IMR-90 (cell line): ENCODE data around the gene NACC2. TPM values are rescaled to one million over a fixed set of nuclear protein-coding genes. Genes with fewer than 3 reads are reported as not detected.

Experiments
- ATAC-seq: fragments of 200-7000 bp; cut with Tn5 transposase; 2 replicates; pipeline ENCODE4 v1.9.1; 2020; ENCODE audit warnings: low read depth, mild to moderate bottlenecking, moderate library complexity
- BruUV-seq: library from RNA; stranded (reverse); fragments of 400-500 nt; replicated peaks from 2 replicates; lab custom pipeline; 2021; lab: Mats Ljungman, UMichigan
- CTCF ChIA-PET: fragments of 300-600 bp; formaldehyde crosslinking; extraction: SDS; loops from one replicate; lab custom pipeline; 2021; ENCODE audit warnings: antibody characterized with exemption; lab: Yijun Ruan, JAX
- POLR2A ChIA-PET: fragments of 300-600 bp; sonication (Branson Sonifier 250); formaldehyde crosslinking; loops from one replicate; lab custom pipeline; 2022; ENCODE audit warnings: antibody characterized with exemption; ENCODE audit not compliant: unreplicated experiment; lab: Charles Lee
- DNase-seq: peaks from one replicate; pipeline ENCODE4 v3.0.0; 2013
- H2AFZ ChIP-seq: replicated peaks from 2 replicates; pipeline ENCODE3; 2013; ENCODE audit warnings: low read length, mild to moderate bottlenecking; ENCODE audit not compliant: poor library complexity
- H2AK5ac ChIP-seq: 2 replicates; pipeline ENCODE4 v1.6.1; 2013; ENCODE audit warnings: low read depth, low read length, inconsistent platforms
- H2AK9ac ChIP-seq: replicated peaks from 2 replicates; pipeline ENCODE3; 2013; ENCODE audit warnings: mild to moderate bottlenecking, low read depth, low read length, moderate library complexity; ENCODE audit not compliant: poor library complexity
- H2BK120ac ChIP-seq: 2 replicates; pipeline ENCODE4 v1.6.1; 2013; ENCODE audit warnings: low read depth, low read length, inconsistent platforms
- H2BK15ac ChIP-seq: 3 replicates; pipeline ENCODE4 v1.6.1; 2013; ENCODE audit warnings: low read depth, low read length, inconsistent platforms
- H2BK20ac ChIP-seq: 2 replicates; pipeline ENCODE4 v1.6.1; 2013; ENCODE audit warnings: low read depth, mild to moderate bottlenecking, inconsistent platforms, low read length, moderate library complexity
- H2BK5ac ChIP-seq: 2 replicates; pipeline ENCODE4 v1.6.1; 2013; ENCODE audit warnings: mild to moderate bottlenecking, low read depth, low read length, inconsistent platforms; ENCODE audit not compliant: poor library complexity, severe bottlenecking
- H3K14ac ChIP-seq: replicated peaks from 2 replicates; pipeline ENCODE4 v1.6.1; 2013; ENCODE audit warnings: low read depth, low read length, inconsistent platforms
- H3K18ac ChIP-seq: 2 replicates; pipeline ENCODE4 v1.6.1; 2013; ENCODE audit warnings: low read depth, low read length, control low read depth
- H3K23ac ChIP-seq: 2 replicates; pipeline ENCODE4 v1.6.1; 2013; ENCODE audit warnings: low read depth, low read length, inconsistent platforms
- H3K27ac ChIP-seq: 2 replicates; pipeline ENCODE4 v1.5.1; 2013; ENCODE audit warnings: mild to moderate bottlenecking, control low read depth, low read length; ENCODE audit not compliant: insufficient read depth
- H3K27me3 ChIP-seq: 2 replicates; pipeline ENCODE4 v1.6.1; 2013; ENCODE audit warnings: low read length; ENCODE audit not compliant: control insufficient read depth, insufficient read depth
- H3K36me3 ChIP-seq: 2 replicates; pipeline ENCODE4 v1.6.1; 2013; ENCODE audit warnings: low read length, mixed read lengths; ENCODE audit not compliant: control insufficient read depth, insufficient read depth
- H3K4ac ChIP-seq: 2 replicates; pipeline ENCODE4 v1.6.1; 2013; ENCODE audit warnings: low read depth, low read length, inconsistent platforms
- H3K4me1 ChIP-seq: 2 replicates; pipeline ENCODE4 v1.6.1; 2013; ENCODE audit warnings: low read length, mixed read lengths; ENCODE audit not compliant: control insufficient read depth, insufficient read depth
- H3K4me2 ChIP-seq: 2 replicates; pipeline ENCODE4 v1.6.1; 2013; ENCODE audit warnings: low read depth, mild to moderate bottlenecking, control low read depth, low read length, moderate library complexity
- H3K4me3 ChIP-seq: 2 replicates; pipeline ENCODE4 v1.5.1; 2013; ENCODE audit warnings: low read depth, mild to moderate bottlenecking, control low read depth, low read length, moderate library complexity; ENCODE audit not compliant: insufficient read depth
- H3K56ac ChIP-seq: 2 replicates; pipeline ENCODE4 v1.6.1; 2013; ENCODE audit warnings: low read length, inconsistent platforms; ENCODE audit not compliant: insufficient read depth; ENCODE audit errors: extremely low read depth
- H3K79me1 ChIP-seq, 2 experiments: 2 replicates each; pipeline ENCODE4 v1.6.1; 2013; ENCODE audit warnings: low read length in 2 of 2, inconsistent platforms in 1 of 2, low read depth in 1 of 2
- H3K9ac ChIP-seq: 2 replicates; pipeline ENCODE4 v1.6.1; 2013; ENCODE audit warnings: low read depth, low read length, control low read depth
- H3K9me1 ChIP-seq: 2 replicates; pipeline ENCODE4 v1.6.1; 2013; ENCODE audit warnings: low read length, inconsistent platforms; ENCODE audit not compliant: insufficient read depth
- H3K9me3 ChIP-seq: 2 replicates; pipeline ENCODE4 v1.6.1; 2013; ENCODE audit warnings: low read length; ENCODE audit not compliant: control insufficient read depth, insufficient read depth
- H4K20me1 ChIP-seq: 2 replicates; pipeline ENCODE4 v1.6.1; 2013; ENCODE audit warnings: low read length, inconsistent platforms; ENCODE audit not compliant: insufficient read depth
- H4K5ac ChIP-seq: 2 replicates; pipeline ENCODE4 v1.6.1; 2013; ENCODE audit warnings: mild to moderate bottlenecking, low read depth, low read length, control low read depth
- H4K8ac ChIP-seq, 2 experiments: 2 replicates each; pipeline ENCODE4 v1.6.1; 2013; ENCODE audit warnings: low read depth in 2 of 2, low read length in 2 of 2, control low read depth in 1 of 2, inconsistent platforms in 1 of 2
- H4K91ac ChIP-seq: 2 replicates; pipeline ENCODE4 v1.6.1; 2013; ENCODE audit warnings: low read depth, low read length, inconsistent platforms; ENCODE audit not compliant: insufficient read depth
- BHLHE40 ChIP-seq: fragments of 150-350 bp; IDR thresholded peaks from 2 replicates; pipeline ENCODE4 v1.6.1; 2016; ENCODE audit warnings: mild to moderate bottlenecking, low read depth, low read length
- CEBPB ChIP-seq: IDR thresholded peaks from 2 replicates; pipeline ENCODE4 v1.6.1; 2012; ENCODE audit warnings: low read depth, low read length, improper control_type of control experiment
- CHD1 ChIP-seq: IDR thresholded peaks from 2 replicates; pipeline ENCODE4 v1.6.1; 2012; ENCODE audit warnings: low read depth, low read length, improper control_type of control experiment
- CTCF ChIP-seq: conservative IDR thresholded peaks from 2 replicates; pipeline ENCODE4 v1.5.1; 2012; ENCODE audit warnings: mild to moderate bottlenecking, low read depth, low read length, improper control_type of control experiment
- ELK1 ChIP-seq: fragments of 150-350 bp; IDR thresholded peaks from 2 replicates; pipeline ENCODE4 v1.6.1; 2016; ENCODE audit warnings: low read depth, mild to moderate bottlenecking, low read length, moderate library complexity, borderline replicate concordance
- FOS ChIP-seq: fragments of 150-350 bp; IDR thresholded peaks from 2 replicates; pipeline ENCODE4 v1.6.1; 2016; ENCODE audit warnings: low read depth, low read length
- MAFK ChIP-seq: IDR thresholded peaks from 2 replicates; pipeline ENCODE4 v1.6.1; 2012; ENCODE audit warnings: low read depth, low read length, improper control_type of control experiment
- MAZ ChIP-seq: IDR thresholded peaks from 2 replicates; pipeline ENCODE4 v1.6.1; 2012; ENCODE audit warnings: low read depth, mild to moderate bottlenecking, low read length, improper control_type of control experiment, moderate library complexity, borderline replicate concordance
- MXI1 ChIP-seq: IDR thresholded peaks from 2 replicates; pipeline ENCODE4 v1.6.1; 2012; ENCODE audit warnings: low read depth, mild to moderate bottlenecking, low read length, moderate library complexity, borderline replicate concordance
- NFE2L2 ChIP-seq: fragments of 150-350 bp; IDR thresholded peaks from 2 replicates; pipeline ENCODE4 v1.6.1; 2016; ENCODE audit warnings: low read depth, mild to moderate bottlenecking, low read length
- RAD21 ChIP-seq: IDR thresholded peaks from 2 replicates; pipeline ENCODE4 v1.6.1; 2012; ENCODE audit warnings: low read length, improper control_type of control experiment
- RCOR1 ChIP-seq: IDR thresholded peaks from 2 replicates; pipeline ENCODE4 v1.6.1; 2012; ENCODE audit warnings: mild to moderate bottlenecking, low read length, improper control_type of control experiment; ENCODE audit not compliant: insufficient replicate concordance
- SMC3 ChIP-seq: fragments of 150-350 bp; IDR thresholded peaks from 2 replicates; pipeline ENCODE4 v1.6.1; 2016; ENCODE audit warnings: low read depth, mild to moderate bottlenecking, antibody characterized with exemption, low read length, moderate library complexity
- USF2 ChIP-seq: fragments of 150-350 bp; IDR thresholded peaks from 2 replicates; pipeline ENCODE4 v1.6.1; 2017; ENCODE audit warnings: mild to moderate bottlenecking, antibody characterized with exemption, low read length, low read depth
- WGBS, 2 experiments: methylation state at CpG; one replicate each; pipeline versions ENCODE4 v1.1.5 to v1.1.7; 2013; ENCODE audit warnings: missing lambda C conversion rate in 2 of 2; ENCODE audit not compliant: insufficient read length in 1 of 2; ENCODE audit errors: extremely low coverage in 2 of 2; 5-methylcytosine and 5-hydroxymethylcytosine counted together
- dilution Hi-C: fragments of 300-500 bp; cut with HindIII; formaldehyde crosslinking; loops from one replicate; pipeline ENCODE4 v1.14.3; 2018; ENCODE audit warnings: low sequenced_read_pairs; ENCODE audit not compliant: unreplicated experiment
- in situ Hi-C: fragments of 300-500 bp; cut with MboI; formaldehyde crosslinking; loops from 3 replicates; pipeline ENCODE4 v1.14.3; 2019; ENCODE audit warnings: low sequenced_read_pairs, inconsistent platforms, mixed read lengths
- intact Hi-C: fragments of 100-400 bp; cut with micrococcal nuclease; formaldehyde crosslinking; loops from 2 replicates; pipeline ENCODE4 v1.10.0; 2022
- polyA plus RNA-seq, 3 experiments: library from polyadenylated mRNA; depleted of rRNA; stranded (reverse); fragments of >200 nt; gene quantifications; 2 replicates each; pipeline ENCODE4 v1.2.3, GENCODE V29; 2012; ENCODE audit warnings: low replicate concordance in 1 of 3
- total RNA-seq: library from RNA; depleted of rRNA; stranded (reverse); fragments of >200 nt; gene quantifications from 2 replicates; pipeline ENCODE4 v1.2.3, GENCODE V29; 2012

The NACC2 gene
- total and polyA plus RNA-seq, 2 of the 4 experiments (the other 2 are of a cell fraction) = 7.9 to 19.0 TPM

GRCh38 chr9:136142859-136143214 lies 47.7 kb upstream of the NACC2 start:
- ATAC-seq (no peak), DNase-seq (no peak)
- Histone ChIP-seq H3K23ac (no peak overlapping the region), H2AK5ac (no peak overlapping the region), H3K18ac (no peak overlapping the region), H3K79me1 (no peaks in the 10 kb centered on the region), H3K9me3 (no peaks in the 10 kb centered on the region), H3K36me3 (no peaks in the 10 kb centered on the region), H3K4ac (no peak overlapping the region), H3K4me2 (no peak overlapping the region), H2AFZ (no peak overlapping the region), H3K9ac (no peak overlapping the region), H2BK120ac (no peak overlapping the region), H4K91ac (no peak overlapping the region), H2BK5ac (no peak overlapping the region), H3K56ac (no peak overlapping the region), H3K4me3 (no peak overlapping the region), H3K27ac (no peak overlapping the region), H3K27me3 (peaks cover 48% of the 10 kb centered on the region), H4K8ac (no peak overlapping the region), H2BK15ac (no peak overlapping the region), H3K4me1 (no peaks in the 10 kb centered on the region), H3K14ac (no peak overlapping the region), H4K5ac (no peak overlapping the region), H3K9me1 (no peaks in the 10 kb centered on the region), H2BK20ac (no peak overlapping the region), H2AK9ac (no peak overlapping the region), H4K20me1 (no peaks in the 10 kb centered on the region)
- in situ Hi-C loops (no loop called here), intact Hi-C loops (no loop called here), dilution Hi-C loops (no loop called here)
- POLR2A ChIA-PET = no interaction called here
- no TSS peak for BruUV-seq
- TF ChIP-seq SMC3 (no peak), CHD1 (no peak), MAZ (no peak), MXI1 (no peak), ELK1 (no peak), NFE2L2 (no peak), RCOR1 (no peak), USF2 (no peak), BHLHE40 (no peak), CEBPB (no peak), MAFK (no peak), FOS (no peak), CTCF (no peak), RAD21 (no peak)
- 36% methylated on average over 7 of the region's 13 CpGs; no CpG with 5 or more reads in 1 of the 2 experiments for WGBS, 2 experiments
- CTCF ChIA-PET = no interaction called here
